ENCODE data around the gene B3GLCT. TPM values are rescaled to one million over a fixed set of nuclear protein-coding genes. Genes with fewer than 3 reads are reported as not detected.
A peak's percentile ranks its signal among the peaks of the same experiment; 100 is the strongest.

The B3GLCT gene
- polyA plus RNA-seq, 1 donor from 2014 or later, result 8.2 TPM

DNA sequence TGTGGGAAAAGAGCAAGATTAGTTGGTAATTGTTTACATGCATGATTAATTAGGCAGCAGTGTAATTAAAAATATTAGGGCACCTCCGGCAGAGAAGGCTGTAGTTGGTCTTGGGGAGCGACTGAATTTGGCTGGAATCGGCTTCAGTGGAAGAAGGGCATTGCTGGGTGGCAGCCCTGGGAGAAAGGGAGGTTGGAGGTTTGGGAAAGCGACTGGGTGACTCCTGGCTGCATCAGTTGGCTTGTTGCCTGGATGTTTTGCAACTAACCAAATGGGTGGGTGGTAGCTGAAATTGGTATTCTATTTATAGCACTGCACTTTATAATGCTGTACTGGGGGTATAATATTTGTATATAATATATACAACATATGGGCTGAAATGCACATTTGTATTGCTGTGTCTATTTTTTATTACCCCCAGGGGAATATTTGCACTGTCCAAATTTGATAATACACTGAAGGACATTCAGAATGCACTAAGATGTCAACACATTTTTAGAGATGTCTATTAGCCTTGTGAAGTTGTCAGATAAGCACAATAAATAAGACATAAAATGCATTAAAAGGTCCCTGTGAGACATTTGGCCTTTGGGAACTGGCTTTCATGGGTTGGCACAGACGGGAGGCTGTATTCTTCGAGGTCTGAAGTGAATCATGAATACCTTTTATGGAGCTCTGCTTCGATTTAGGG, 1.7 kb downstream of the B3GLCT start:
- no peak overlapping the region for H3K9ac ChIP-seq (ENCODE audit: low read length)
- H3K36me3 ChIP-seq (ENCODE audit: insufficient read depth, low read length), result no peaks in the 10 kb centered on the region
- H2AFZ ChIP-seq (ENCODE audit: low read depth, low read length), result no peak overlapping the region
- no peaks in the 10 kb centered on the region for H4K20me1 ChIP-seq (ENCODE audit: insufficient read depth)
- H3K4me3 ChIP-seq (ENCODE audit: low read length), result peak overlapping the region; percentile 68
- H3K27me3 ChIP-seq (ENCODE audit: insufficient read depth, low read depth, low read length), result no peaks in the 10 kb centered on the region
- peaks cover 5% of the 10 kb centered on the region for H3K79me2 ChIP-seq (replicated peaks; ENCODE audit: insufficient read depth, low read length)
- no peak for TF ChIP-seq MXI1 (conservative IDR thresholded peaks at IDR 0.05; ENCODE audit: poor library complexity, severe bottlenecking)
- H3K9me3 ChIP-seq (ENCODE audit: low read length), result no peaks in the 10 kb centered on the region
- peak overlapping the region; percentile 33 for H3K4me2 ChIP-seq (ENCODE audit: low read length)
- H3K27ac ChIP-seq (ENCODE audit: low read length), result no peak overlapping the region
- H3F3A ChIP-seq (ENCODE audit: insufficient read depth, low read length, poor library complexity, severe bottlenecking), result no peaks in the 10 kb centered on the region
- H3K9me2 ChIP-seq (ENCODE audit: insufficient read depth, low read length), result no peaks in the 10 kb centered on the region

GRCh38 chr13:31204592-31204991, 4.8 kb downstream of the B3GLCT start:
- Histone ChIP-seq H3K36me3 (ENCODE audit: insufficient read depth, low read length) (no peaks in the 10 kb centered on the region), H3K27ac (ENCODE audit: low read length) (no peak overlapping the region), H3F3A (ENCODE audit: insufficient read depth, low read length, poor library complexity, severe bottlenecking) (no peaks in the 10 kb centered on the region), H3K9me3 (ENCODE audit: low read length) (no peaks in the 10 kb centered on the region), H3K4me3 (ENCODE audit: low read length) (no peak overlapping the region), H3K79me2 (replicated peaks; ENCODE audit: insufficient read depth, low read length) (peaks cover 5% of the 10 kb centered on the region), H4K20me1 (ENCODE audit: insufficient read depth) (no peaks in the 10 kb centered on the region), H3K4me2 (ENCODE audit: low read length) (no peak overlapping the region), H3K27me3 (ENCODE audit: insufficient read depth, low read depth, low read length) (no peaks in the 10 kb centered on the region), H3K9ac (ENCODE audit: low read length) (no peak overlapping the region), H2AFZ (ENCODE audit: low read depth, low read length) (no peak overlapping the region), H3K9me2 (ENCODE audit: insufficient read depth, low read length) (no peaks in the 10 kb centered on the region)
- TF ChIP-seq SMC3 (conservative IDR thresholded peaks at IDR 0.05; ENCODE audit: poor library complexity) (no peak), POLR2AphosphoS5 (IDR thresholded peaks at IDR 0.05) (no peak), RAD21 (conservative IDR thresholded peaks at IDR 0.05) (no peak), EP300 (conservative IDR thresholded peaks at IDR 0.05; ENCODE audit: poor library complexity, severe bottlenecking) (no peak)

- Histone ChIP-seq H3K27me3 (ENCODE audit: insufficient read depth, low read depth, low read length) (no peaks in the 10 kb centered on the region), H2AFZ (ENCODE audit: low read depth, low read length) (no peak overlapping the region), H3K9ac (ENCODE audit: low read length) (no peak overlapping the region), H3K4me2 (ENCODE audit: low read length) (no peak overlapping the region), H3K27ac (ENCODE audit: low read length) (no peak overlapping the region), H3K9me2 (ENCODE audit: insufficient read depth, low read length) (no peaks in the 10 kb centered on the region), H3K9me3 (ENCODE audit: low read length) (no peaks in the 10 kb centered on the region), H3K79me2 (replicated peaks; ENCODE audit: insufficient read depth, low read length) (no peaks in the 10 kb centered on the region), H3F3A (ENCODE audit: insufficient read depth, low read length, poor library complexity, severe bottlenecking) (no peaks in the 10 kb centered on the region), H4K20me1 (ENCODE audit: insufficient read depth) (no peaks in the 10 kb centered on the region), H3K36me3 (ENCODE audit: insufficient read depth, low read length) (no peaks in the 10 kb centered on the region), H3K4me3 (ENCODE audit: low read length) (no peak overlapping the region)
- TF ChIP-seq EP300 (conservative IDR thresholded peaks at IDR 0.05; ENCODE audit: poor library complexity, severe bottlenecking) (no peak), TAF1 (IDR thresholded peaks at IDR 0.05; ENCODE audit: low read depth) (no peak), POLR2AphosphoS5 (IDR thresholded peaks at IDR 0.05) (no peak), MXI1 (conservative IDR thresholded peaks at IDR 0.05; ENCODE audit: poor library complexity, severe bottlenecking) (no peak), CTCF (IDR thresholded peaks at IDR 0.05; ENCODE audit: poor library complexity, severe bottlenecking) (no peak), RAD21 (conservative IDR thresholded peaks at IDR 0.05) (no peak), EZH2 (IDR thresholded peaks at IDR 0.05; ENCODE audit: borderline replicate concordance, insufficient read depth, low read length, poor library complexity, severe bottlenecking) (no peak), SMC3 (conservative IDR thresholded peaks at IDR 0.05; ENCODE audit: poor library complexity) (no peak)
- TF ChIP-seq, protein P1, sequence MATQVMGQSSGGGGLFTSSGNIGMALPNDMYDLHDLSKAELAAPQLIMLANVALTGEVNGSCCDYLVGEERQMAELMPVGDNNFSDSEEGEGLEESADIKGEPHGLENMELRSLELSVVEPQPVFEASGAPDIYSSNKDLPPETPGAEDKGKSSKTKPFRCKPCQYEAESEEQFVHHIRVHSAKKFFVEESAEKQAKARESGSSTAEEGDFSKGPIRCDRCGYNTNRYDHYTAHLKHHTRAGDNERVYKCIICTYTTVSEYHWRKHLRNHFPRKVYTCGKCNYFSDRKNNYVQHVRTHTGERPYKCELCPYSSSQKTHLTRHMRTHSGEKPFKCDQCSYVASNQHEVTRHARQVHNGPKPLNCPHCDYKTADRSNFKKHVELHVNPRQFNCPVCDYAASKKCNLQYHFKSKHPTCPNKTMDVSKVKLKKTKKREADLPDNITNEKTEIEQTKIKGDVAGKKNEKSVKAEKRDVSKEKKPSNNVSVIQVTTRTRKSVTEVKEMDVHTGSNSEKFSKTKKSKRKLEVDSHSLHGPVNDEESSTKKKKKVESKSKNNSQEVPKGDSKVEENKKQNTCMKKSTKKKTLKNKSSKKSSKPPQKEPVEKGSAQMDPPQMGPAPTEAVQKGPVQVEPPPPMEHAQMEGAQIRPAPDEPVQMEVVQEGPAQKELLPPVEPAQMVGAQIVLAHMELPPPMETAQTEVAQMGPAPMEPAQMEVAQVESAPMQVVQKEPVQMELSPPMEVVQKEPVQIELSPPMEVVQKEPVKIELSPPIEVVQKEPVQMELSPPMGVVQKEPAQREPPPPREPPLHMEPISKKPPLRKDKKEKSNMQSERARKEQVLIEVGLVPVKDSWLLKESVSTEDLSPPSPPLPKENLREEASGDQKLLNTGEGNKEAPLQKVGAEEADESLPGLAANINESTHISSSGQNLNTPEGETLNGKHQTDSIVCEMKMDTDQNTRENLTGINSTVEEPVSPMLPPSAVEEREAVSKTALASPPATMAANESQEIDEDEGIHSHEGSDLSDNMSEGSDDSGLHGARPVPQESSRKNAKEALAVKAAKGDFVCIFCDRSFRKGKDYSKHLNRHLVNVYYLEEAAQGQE (IDR thresholded peaks at IDR 0.05; ENCODE audit: borderline replicate concordance), result no peak
These were observed 8.1 kb downstream of the B3GLCT start for GRCh38 chr13:31207661-31208552.
